Pancreas (tissue), 10 donors: Measurements from ENCODE around the gene SMURF2. TPM values are rescaled to one million over a fixed set of nuclear protein-coding genes. Genes with fewer than 3 reads are reported as not detected.

Experiments used
- ATAC-seq, 4 donors: fragments of 200-7000 bp; cut with Tn5 transposase; one replicate each; pipeline versions ENCODE4 v1.8.0 to v1.9.1; 2020; ENCODE audit warnings: mild to moderate bottlenecking in 4 of 4, moderate library complexity in 4 of 4
- DNase-seq, 6 donors: peaks; one replicate each; pipeline ENCODE4 v3.0.0-alpha.2; 2020
- FAIRE-seq: peaks from 2 replicates; lab custom pipeline; 2012; peaks lifted over from hg19 to GRCh38; lab: Jason Lieb, UNC
- H3K27ac ChIP-seq, 4 donors: fragments of 200-600 bp; sonication (generic); 1 replicate in 3 of 4; 2 replicates in 1 of 4; pipeline versions ENCODE4 v1.5.0 to v1.8.0; 2020
- H3K27me3 ChIP-seq, 4 donors: fragments of 200-600 bp; one replicate each; pipeline ENCODE4 v1.8.0; 2021
- H3K36me3 ChIP-seq, 3 donors: fragments of 200-600 bp; sonication (generic) in 1 of 3; one replicate each; pipeline versions ENCODE4 v1.5.0 to v1.8.0; 2020 to 2021
- H3K4me1 ChIP-seq, 3 donors: fragments of 200-600 bp; one replicate each; pipeline ENCODE4 v1.8.0; 2021
- H3K4me3 ChIP-seq, 4 donors: fragments of 200-600 bp; sonication (generic) in 2 of 4; one replicate each; pipeline versions ENCODE4 v1.5.0 to v1.8.0; 2020 to 2021
- H3K9me3 ChIP-seq, 4 donors: fragments of 200-600 bp; one replicate each; pipeline ENCODE4 v1.8.0; 2021
- CTCF ChIP-seq, 4 donors: fragments of 200-600 bp; sonication (generic) in 3 of 4; IDR thresholded peaks; one replicate each; pipeline versions ENCODE4 v1.5.0 to v1.8.0; 2021; ENCODE audit warnings: antibody characterized with exemption in 4 of 4
- WGBS, 2 donors: extraction: QIAGEN DNeasy Blood & Tissue Kit; methylation state at CpG; one replicate each; pipeline ENCODE4 v1.1.7; 2013; 5-methylcytosine and 5-hydroxymethylcytosine counted together
- intact Hi-C, 3 donors: fragments of 100-400 bp; cut with DNase I; formaldehyde crosslinking; loops; one replicate each; pipeline versions ENCODE4 v1.11.1 to v1.14.2; 2022
- microRNA-seq, 2 donors: library from miRNA; unstranded; fragments of <30 nt; microRNA quantifications; one replicate each; pipeline versions ENCODE4 to v1.1.0, GENCODE V29; 2019 to 2020
- polyA plus RNA-seq, 2 donors: library from polyadenylated mRNA; stranded (reverse); fragments of 200-250 nt; gene quantifications; one replicate each; pipeline ENCODE4 v1.2.3, GENCODE V29; 2013
- total RNA-seq, 6 donors: library from RNA; stranded (reverse); fragmentation: NEBNext Ultra II Directional in 4 of 6; extraction: Animal tissue kit (Norgen Biotek cat#: 25700) in 4 of 6; gene quantifications; one replicate each; pipeline versions ENCODE4 v1.2.1 to v1.2.4, GENCODE V29; 2021 to 2023
- donor health status: healthy with polysubstance abuse.
- donor health status: DM: no; HTN: no; CAD: no; lungs with moderate emphysema.
- donor health status: DM: no; HTN: no; CAD: no.
- donor health status: control.
- donor health status: control.
- donor health status: Bipolar disorder and iron deficiency.
- donor health status: DM: yes; HTN: yes; CAD: no.
- donor health status: DM: no; HTN: no; CAD: no.
- donor health status: DM: no; HTN: no; CAD: no.
- donor health status: DM: yes; HTN: yes; CAD: no.

The SMURF2 gene
- total and polyA plus RNA-seq, 8 donors: 3.0 to 17.1 (median 8.0) TPM

GRCh38 chr17:64496348-64496785 lies 165.7 kb downstream of the SMURF2 start:
- TF ChIP-seq CTCF (IDR thresholded peaks at IDR 0.05): no peak
- no peaks in the 10 kb centered on the region for H3K9me3 ChIP-seq
- no peaks in the 10 kb centered on the region for H3K27me3 ChIP-seq
- H3K27ac ChIP-seq: peak overlapping the region in 3 of 4 donors; percentile 18 to 77 (median 62)
- DNase-seq (no peak), ATAC-seq (peak in 2 of 4 donors; percentile 2 to 14), FAIRE-seq (no peak)
- WGBS, 2 donors: 0% methylated on average over 20 of the region's 20 CpGs
- H3K36me3 ChIP-seq: peaks cover 9 to 30% (median 29%) of the 10 kb centered on the region in 3 donors
- peak overlapping the region; percentile 66 to 79 (median 70) for H3K4me3 ChIP-seq
- intact Hi-C loops: loop anchor here in 1 of 3 donors (5.0 kb wide), 1 partner anchor 161 kb away; no protein-coding TSS in a partner anchor
- peaks cover 0 to 36% (median 23%) of the 10 kb centered on the region in 3 donors for H3K4me1 ChIP-seq

Small RNA genes lying within 50 kb of the gene (microRNA-seq; reads per million reads assigned to microRNA genes)
- gene MIR3064 (1.5 to 9.1 reads per million in 2 donors), gene MIR5047 (0 reads per million in 2 donors)

Other genes with a start within 250 kb of the SMURF2 start
- 1 to 10 TPM in 4 of 6 donors, under 1 TPM in 2; 0.51 to 6.3 (median 1.1) TPM for gene MILR1, start 213.2 kb downstream of the SMURF2 start, total RNA-seq
- gene MILR1, start 213.2 kb downstream of the SMURF2 start, polyA plus RNA-seq: 1 to 10 TPM; 1.5 to 2.4 TPM
- 10 to 100 TPM in 1 of 6 donors, 1 to 10 TPM in 5; 4.8 to 12.9 (median 6.9) TPM for gene POLG2, start 165.3 kb downstream of the SMURF2 start, total RNA-seq
- gene POLG2, start 165.3 kb downstream of the SMURF2 start, polyA plus RNA-seq: 10 to 100 TPM in 1 of 2 donors, 1 to 10 TPM in 1; 9.6 to 12.1 TPM
- 100 to 1,000 TPM; 145 to 398 (median 199) TPM for gene DDX5, start 156.0 kb downstream of the SMURF2 start, total RNA-seq
- gene DDX5, start 156.0 kb downstream of the SMURF2 start, polyA plus RNA-seq: 100 to 1,000 TPM; 249 to 372 TPM
- gene CEP95, start 155.3 kb downstream of the SMURF2 start, total RNA-seq: 10 to 100 TPM; 10.0 to 25.9 (median 18.2) TPM
- 10 to 100 TPM; 34.8 to 80.8 TPM for gene CEP95, start 155.3 kb downstream of the SMURF2 start, polyA plus RNA-seq